HEK293 (cell line): ENCODE results near the gene SH3GL1.
A peak's percentile ranks its signal among the peaks of the same experiment; 100 is the strongest.

ENCODE experiments used
- ATF2 ChIP-seq: fragments of 450-650 bp; formaldehyde crosslinking; IDR thresholded peaks from 2 replicates; pipeline ENCODE4 v1.5.1; 2016; ENCODE audit warnings: missing biosample characterization, missing genetic modification characterization, low read depth
- ELK4 ChIP-seq: IDR thresholded peaks from 2 replicates; pipeline ENCODE4 v1.6.1; 2011; ENCODE audit warnings: mild to moderate bottlenecking, low read depth, low read length, borderline replicate concordance
- KLF9 ChIP-seq: fragments of 450-650 bp; formaldehyde crosslinking; IDR thresholded peaks from 2 replicates; pipeline ENCODE4 v1.5.1; 2016; ENCODE audit warnings: missing biosample characterization, missing genetic modification characterization, low read depth
- OVOL3 ChIP-seq: fragments of 450-650 bp; formaldehyde crosslinking; IDR thresholded peaks from 2 replicates; pipeline ENCODE4 v1.5.1; 2016; ENCODE audit warnings: missing biosample characterization, missing genetic modification characterization
- PBX3 ChIP-seq: sonication (generic); formaldehyde crosslinking; IDR thresholded peaks from 2 replicates; pipeline ENCODE4 v1.8.1; 2022; ENCODE audit warnings: mild to moderate bottlenecking, moderate library complexity, missing genetic modification reagents
- SALL2 ChIP-seq: fragments of 450-650 bp; formaldehyde crosslinking; IDR thresholded peaks from 2 replicates; pipeline ENCODE4 v1.5.0; 2017; ENCODE audit warnings: missing biosample characterization, mild to moderate bottlenecking, missing genetic modification characterization, borderline replicate concordance
- YY2 ChIP-seq: fragments of 450-650 bp; formaldehyde crosslinking; IDR thresholded peaks from 2 replicates; pipeline ENCODE4 v1.5.1; 2016; ENCODE audit warnings: missing biosample characterization, missing genetic modification characterization
- ZBTB1 ChIP-seq: fragments of 450-650 bp; formaldehyde crosslinking; IDR thresholded peaks from 2 replicates; pipeline ENCODE4 v1.5.1; 2016; ENCODE audit warnings: missing biosample characterization, missing genetic modification characterization
- ZBTB10 ChIP-seq: fragments of 450-650 bp; formaldehyde crosslinking; IDR thresholded peaks from 2 replicates; pipeline ENCODE4 v1.5.1; 2016; ENCODE audit warnings: missing biosample characterization, missing genetic modification characterization
- ZBTB21 ChIP-seq: fragments of 450-650 bp; formaldehyde crosslinking; IDR thresholded peaks from 2 replicates; pipeline ENCODE4 v1.5.1; 2017; ENCODE audit warnings: missing biosample characterization, missing genetic modification characterization
- ZBTB26 ChIP-seq: fragments of 450-650 bp; formaldehyde crosslinking; optimal IDR thresholded peaks from 2 replicates; pipeline ENCODE3; 2016; ENCODE audit warnings: missing biosample characterization, mild to moderate bottlenecking, missing genetic modification characterization
- ZFP41 ChIP-seq: fragments of 450-650 bp; formaldehyde crosslinking; IDR thresholded peaks from 2 replicates; pipeline ENCODE4 v1.5.1; 2016; ENCODE audit warnings: missing biosample characterization, missing genetic modification characterization, borderline replicate concordance
- ZNF16 ChIP-seq: fragments of 450-650 bp; formaldehyde crosslinking; IDR thresholded peaks from 2 replicates; pipeline ENCODE4 v1.5.1; 2016; ENCODE audit warnings: low read depth, missing biosample characterization, missing genetic modification characterization
- ZNF169 ChIP-seq: fragments of 450-650 bp; formaldehyde crosslinking; IDR thresholded peaks from 2 replicates; pipeline ENCODE4 v1.5.1; 2016; ENCODE audit warnings: missing biosample characterization, missing genetic modification characterization
- ZNF175 ChIP-seq: fragments of 450-650 bp; formaldehyde crosslinking; IDR thresholded peaks from 2 replicates; pipeline ENCODE4 v1.5.1; 2016; ENCODE audit warnings: missing biosample characterization, missing genetic modification characterization
- ZNF223 ChIP-seq: fragments of 450-650 bp; formaldehyde crosslinking; IDR thresholded peaks from 2 replicates; pipeline ENCODE4 v1.5.1; 2016; ENCODE audit warnings: missing biosample characterization, missing genetic modification characterization
- ZNF274 ChIP-seq, 2 experiments: fragments of 200-500 bp in 1 of 2; fragments of 450-650 bp in 1 of 2; sonication (Bioruptor generic) in 1 of 2; formaldehyde crosslinking in 1 of 2; IDR thresholded peaks; 2 replicates each; pipeline versions ENCODE4 v1.5.1 to v1.6.1; 2014 to 2016; ENCODE audit warnings: borderline replicate concordance in 1 of 2, inconsistent platforms in 1 of 2, low read length in 1 of 2, missing biosample characterization in 1 of 2, missing genetic modification characterization in 1 of 2
- ZNF324 ChIP-seq: fragments of 450-650 bp; formaldehyde crosslinking; IDR thresholded peaks from 2 replicates; pipeline ENCODE4 v1.5.1; 2016; ENCODE audit warnings: missing biosample characterization, missing genetic modification characterization
- ZNF433 ChIP-seq: fragments of 450-650 bp; formaldehyde crosslinking; IDR thresholded peaks from 2 replicates; pipeline ENCODE4 v1.5.1; 2016; ENCODE audit warnings: missing biosample characterization, missing genetic modification characterization, low read depth
- ZNF449 ChIP-seq: fragments of 450-650 bp; formaldehyde crosslinking; IDR thresholded peaks from 2 replicates; pipeline ENCODE4 v1.5.1; 2017; ENCODE audit warnings: missing biosample characterization, mild to moderate bottlenecking, missing genetic modification characterization, moderate library complexity
- ZNF488 ChIP-seq: fragments of 450-650 bp; formaldehyde crosslinking; IDR thresholded peaks from 2 replicates; pipeline ENCODE4 v1.5.1; 2016; ENCODE audit warnings: missing biosample characterization, missing genetic modification characterization
- ZNF555 ChIP-seq: fragments of 450-650 bp; formaldehyde crosslinking; conservative IDR thresholded peaks from 2 replicates; pipeline ENCODE4 v1.5.1; 2017; ENCODE audit warnings: missing biosample characterization, mild to moderate bottlenecking, missing genetic modification characterization, inconsistent platforms
- ZNF596 ChIP-seq: fragments of 450-650 bp; IDR thresholded peaks from 2 replicates; pipeline ENCODE4 v1.5.0; 2018; ENCODE audit warnings: missing biosample characterization, mild to moderate bottlenecking, missing genetic modification characterization, moderate library complexity
- ZNF639 ChIP-seq: fragments of 450-650 bp; formaldehyde crosslinking; IDR thresholded peaks from 2 replicates; pipeline ENCODE4 v1.5.1; 2016; ENCODE audit warnings: missing biosample characterization, missing genetic modification characterization
- ZNF658 ChIP-seq: fragments of 450-650 bp; formaldehyde crosslinking; IDR thresholded peaks from 2 replicates; pipeline ENCODE4; 2016; ENCODE audit warnings: missing biosample characterization, missing genetic modification characterization
- ZNF768 ChIP-seq: fragments of 450-650 bp; formaldehyde crosslinking; IDR thresholded peaks from 2 replicates; pipeline ENCODE4 v1.5.1; 2018; ENCODE audit warnings: missing biosample characterization, mild to moderate bottlenecking, missing genetic modification characterization

The SH3GL1 gene

GRCh38 chr19:4342314-4342614 lies 58.1 kb downstream of the SH3GL1 start (continued):
- TF ChIP-seq ZBTB10 (tag by site-specific recombination) (no peak), SALL2 (tag by site-specific recombination) (no peak), ZNF433 (tag by site-specific recombination) (no peak), ZNF16 (tag by site-specific recombination) (no peak), ZNF324 (tag by site-specific recombination) (no peak), ZBTB26 (tag by site-specific recombination) (no peak), ZNF274 (IDR thresholded peaks at IDR 0.05; ENCODE audit: low read length) (no peak), ZNF274 (tag by site-specific recombination; IDR thresholded peaks at IDR 0.05; ENCODE audit: borderline replicate concordance) (no peak), ZFP41 (no peak), ZNF639 (tag by site-specific recombination) (no peak), ZNF658 (no peak), ZNF768 (no peak), ZNF175 (no peak), ELK4 (no peak), ZNF169 (tag by site-specific recombination) (no peak), ZNF596 (tag by site-specific recombination) (no peak), KLF9 (tag by site-specific recombination) (peak; percentile 24; the same call in 1 of the 2 replicates), YY2 (no peak), ZNF223 (tag by site-specific recombination) (no peak), ZBTB1 (tag by site-specific recombination) (no peak), ATF2 (tag by site-specific recombination) (no peak), ZNF555 (tag by site-specific recombination) (no peak), OVOL3 (no peak), ZNF449 (no peak), PBX3 (CRISPR knock-in tag) (no peak), ZNF488 (tag by site-specific recombination) (no peak), ZBTB21 (tag by site-specific recombination) (no peak)
